NOMO-1 treated with DMSO at 0.1 percent for 48 hours (cell line): Measurements from ENCODE around the gene RBM24.

ENCODE experiments used
- DNase-seq: peaks from one replicate; lab custom pipeline; 2025; ENCODE audit not compliant: unreplicated experiment; lab: John Stamatoyannopoulos, UW

Gene RBM24

GRCh38 chr6:17281100-17281496, at the start of gene RBM24:
Gene RBM24 (plus strand): TSS chr6:17281361. CDS start chr6:17281582, 221 bp downstream.
- DNase-seq = peak; percentile 52

DNA sequence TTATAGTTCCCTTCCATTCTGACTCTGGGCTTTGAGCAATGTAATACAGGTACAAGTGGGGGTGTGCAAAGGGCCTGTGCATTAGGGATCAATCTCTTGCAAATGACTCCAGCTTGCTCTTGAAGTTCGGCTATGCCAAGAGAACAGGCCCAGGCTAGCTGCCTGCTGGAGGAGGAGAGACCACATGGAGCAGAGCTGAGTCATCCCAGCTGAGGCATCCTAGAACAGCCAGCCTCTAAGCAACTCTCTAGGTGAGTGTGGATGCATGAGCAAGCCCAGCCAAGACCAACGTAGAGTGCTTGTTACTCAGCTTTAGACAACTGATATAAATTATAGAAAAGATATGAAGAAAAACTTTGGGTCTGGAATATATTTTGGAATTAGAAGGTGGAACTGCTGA, 47.6 kb upstream of the RBM24 start:
- no peak for DNase-seq

DNA sequence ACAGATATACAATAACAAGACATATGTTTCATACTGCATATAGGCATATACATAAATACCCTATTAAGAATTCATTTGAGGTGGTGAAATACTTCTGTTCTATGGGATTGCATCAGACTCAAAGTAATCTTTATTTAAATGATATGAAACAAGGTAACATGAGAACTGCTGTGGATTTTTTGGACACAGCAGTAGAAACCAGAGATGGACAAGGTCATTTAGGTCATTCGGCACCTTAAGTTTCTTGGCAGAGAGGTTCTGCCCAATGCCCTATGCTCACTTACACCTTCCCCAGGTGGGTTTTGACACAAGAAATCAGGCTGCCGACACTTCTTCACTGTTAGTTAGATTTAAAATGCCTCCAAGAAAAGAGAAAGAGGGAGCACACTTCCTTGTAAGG, 43.9 kb upstream of the RBM24 start:
- DNase-seq = no peak

- no peak for DNase-seq
Observed at GRCh38 chr6:17239260-17239659, 41.9 kb upstream of the RBM24 start.

- no peak for DNase-seq
Observed at GRCh38 chr6:17240803-17241500, 40.2 kb upstream of the RBM24 start.

- no peak for DNase-seq
Observed at GRCh38 chr6:17242087-17242486, 39.1 kb upstream of the RBM24 start.

GRCh38 chr6:17250237-17250636, 30.9 kb upstream of the RBM24 start:
- DNase-seq = no peak

DNA sequence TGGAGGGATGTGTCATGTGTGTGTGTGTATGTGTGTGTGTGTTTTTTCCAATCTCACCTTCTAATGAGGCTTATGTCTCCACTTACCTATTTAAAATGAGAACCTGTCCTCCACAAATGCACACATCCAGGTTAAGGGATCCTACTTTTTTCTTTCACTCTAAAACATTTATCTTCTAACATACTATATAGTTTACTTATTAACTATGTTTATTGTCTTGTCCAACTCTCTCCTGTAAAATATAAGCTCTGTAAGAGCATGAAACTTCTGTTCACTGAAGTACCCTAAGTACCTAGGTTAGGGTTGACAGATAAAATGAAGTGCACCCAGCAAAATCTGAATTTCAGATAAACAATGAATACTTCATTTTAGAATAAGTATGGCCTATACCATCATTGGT, 29.2 kb upstream of the RBM24 start:
- no peak for DNase-seq

DNA sequence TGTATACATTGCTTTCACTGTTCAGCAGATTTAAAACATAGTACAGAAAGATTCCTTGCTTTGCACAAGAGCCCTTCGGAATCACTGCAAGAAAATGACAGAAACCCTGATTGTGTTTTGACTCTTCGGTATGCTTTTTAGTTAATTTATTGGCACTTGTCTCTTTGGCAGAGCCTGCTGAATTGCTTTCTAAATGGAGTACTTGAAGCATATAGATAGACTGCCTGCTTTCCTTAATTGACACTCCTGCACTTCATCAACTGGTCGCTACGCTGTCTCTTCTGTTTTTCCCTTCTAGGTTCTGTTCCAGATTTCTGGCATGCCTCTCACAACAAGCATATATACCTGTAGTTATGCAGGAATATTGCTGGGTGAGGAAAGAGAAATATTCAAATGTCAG, 22.4 kb upstream of the RBM24 start:
- no peak for DNase-seq

GRCh38 chr6:17265570-17265969, 15.6 kb upstream of the RBM24 start:
- no peak for DNase-seq

DNA sequence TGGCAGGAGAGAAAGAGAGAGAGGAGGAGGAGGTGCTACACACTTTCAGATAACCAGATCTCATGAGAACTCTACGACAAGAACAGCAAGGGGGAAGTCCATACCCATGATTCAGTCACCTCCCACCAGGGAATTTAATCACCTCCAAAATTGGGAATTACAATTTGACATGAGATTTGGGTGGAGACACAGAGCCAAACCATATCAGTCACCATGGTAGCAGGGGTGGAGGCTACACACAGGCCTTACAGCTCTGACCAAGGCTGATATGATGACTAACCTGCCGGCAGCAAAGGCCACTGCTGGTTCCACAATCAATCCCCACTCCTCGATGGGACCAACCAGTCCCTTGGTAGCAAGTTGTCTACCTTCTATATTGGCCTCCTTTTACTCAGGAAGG, 13.6 kb upstream of the RBM24 start:
- no peak for DNase-seq

- no peak for DNase-seq
Observed at GRCh38 chr6:17268114-17268513, 13.0 kb upstream of the RBM24 start.

GRCh38 chr6:17269840-17270239, 11.3 kb upstream of the RBM24 start:
- DNase-seq = no peak

DNA sequence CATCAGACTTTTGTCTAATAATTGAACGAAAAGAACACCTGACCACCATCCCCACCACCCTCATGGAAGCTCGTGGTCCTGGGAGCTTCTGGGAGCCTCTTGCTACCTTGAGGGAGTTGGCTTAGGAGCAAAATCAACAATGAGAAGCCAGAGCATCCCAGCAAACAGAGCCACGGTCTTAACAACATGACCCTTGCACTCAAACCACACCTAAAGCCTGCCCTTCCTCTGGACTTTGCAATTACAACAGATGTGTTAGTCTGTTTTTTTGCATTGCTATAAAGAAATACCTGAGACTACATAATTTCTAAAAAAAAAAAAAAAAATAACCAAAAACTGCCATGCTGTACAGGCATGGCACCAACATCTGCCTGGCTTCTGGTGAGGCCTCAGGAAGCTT, 9.5 kb upstream of the RBM24 start:
- no peak for DNase-seq

DNA sequence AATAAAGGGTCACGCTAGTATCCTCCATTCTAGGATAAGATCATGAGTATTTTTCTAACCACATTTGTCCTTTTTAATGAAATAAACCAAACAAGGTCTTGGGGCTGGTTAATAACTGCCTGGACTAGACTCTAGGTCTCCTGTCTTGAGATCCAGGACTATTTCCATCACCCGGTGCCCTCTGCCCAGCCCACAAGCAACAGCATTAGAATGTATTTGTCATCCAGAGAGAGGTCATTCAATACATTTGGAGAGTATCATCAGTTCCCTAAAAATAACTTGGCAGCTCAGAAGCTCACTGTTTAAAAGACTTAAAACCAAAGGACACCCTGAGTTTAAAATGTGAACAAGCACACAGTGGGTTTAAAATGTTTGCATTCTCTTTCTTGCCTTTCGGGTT, 4.4 kb upstream of the RBM24 start:
- DNase-seq = no peak

- DNase-seq = no peak
Observed at GRCh38 chr6:17277256-17277655, 3.9 kb upstream of the RBM24 start.

DNA sequence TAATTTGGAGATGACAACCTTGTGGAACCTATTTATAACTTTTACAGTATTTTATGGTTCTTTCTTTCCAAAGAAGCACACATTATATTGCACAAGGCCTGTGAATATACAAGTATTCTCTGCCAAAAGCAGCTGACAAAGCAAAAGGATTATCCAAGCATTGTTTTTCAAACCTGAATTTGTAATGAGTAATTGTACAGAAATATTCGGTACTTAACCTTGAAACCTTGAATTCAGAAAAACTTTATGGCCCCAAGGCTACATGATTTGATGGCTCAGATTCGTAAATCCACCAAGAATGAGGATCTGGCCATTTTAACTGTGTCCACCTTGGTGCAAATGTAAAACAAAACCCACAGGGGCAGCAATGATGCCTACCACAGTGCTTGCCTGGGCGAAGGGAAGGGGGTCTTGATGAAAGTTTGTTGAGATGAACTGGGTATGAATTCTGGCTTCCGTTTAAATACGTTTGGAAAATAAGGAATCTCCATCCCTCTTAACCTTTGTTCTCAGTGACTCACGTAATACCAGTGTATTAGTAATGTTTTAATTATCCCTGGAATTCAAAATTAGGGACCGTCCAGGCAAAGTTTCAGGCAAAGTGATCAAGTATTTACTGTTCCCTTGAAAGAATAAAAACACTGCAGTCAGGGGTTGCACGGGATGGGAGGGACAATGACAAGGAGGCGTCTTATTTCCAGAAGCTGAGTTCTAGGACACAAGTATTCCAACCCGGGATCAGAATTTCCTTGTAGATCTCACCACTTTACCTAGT, 2.7 kb upstream of the RBM24 start:
- no peak for DNase-seq

GRCh38 chr6:17280138-17280537, 1.0 kb upstream of the RBM24 start:
- DNase-seq = no peak

GRCh38 chr6:17280552-17281090, 540 bp upstream of the RBM24 start:
- DNase-seq = no peak

DNA sequence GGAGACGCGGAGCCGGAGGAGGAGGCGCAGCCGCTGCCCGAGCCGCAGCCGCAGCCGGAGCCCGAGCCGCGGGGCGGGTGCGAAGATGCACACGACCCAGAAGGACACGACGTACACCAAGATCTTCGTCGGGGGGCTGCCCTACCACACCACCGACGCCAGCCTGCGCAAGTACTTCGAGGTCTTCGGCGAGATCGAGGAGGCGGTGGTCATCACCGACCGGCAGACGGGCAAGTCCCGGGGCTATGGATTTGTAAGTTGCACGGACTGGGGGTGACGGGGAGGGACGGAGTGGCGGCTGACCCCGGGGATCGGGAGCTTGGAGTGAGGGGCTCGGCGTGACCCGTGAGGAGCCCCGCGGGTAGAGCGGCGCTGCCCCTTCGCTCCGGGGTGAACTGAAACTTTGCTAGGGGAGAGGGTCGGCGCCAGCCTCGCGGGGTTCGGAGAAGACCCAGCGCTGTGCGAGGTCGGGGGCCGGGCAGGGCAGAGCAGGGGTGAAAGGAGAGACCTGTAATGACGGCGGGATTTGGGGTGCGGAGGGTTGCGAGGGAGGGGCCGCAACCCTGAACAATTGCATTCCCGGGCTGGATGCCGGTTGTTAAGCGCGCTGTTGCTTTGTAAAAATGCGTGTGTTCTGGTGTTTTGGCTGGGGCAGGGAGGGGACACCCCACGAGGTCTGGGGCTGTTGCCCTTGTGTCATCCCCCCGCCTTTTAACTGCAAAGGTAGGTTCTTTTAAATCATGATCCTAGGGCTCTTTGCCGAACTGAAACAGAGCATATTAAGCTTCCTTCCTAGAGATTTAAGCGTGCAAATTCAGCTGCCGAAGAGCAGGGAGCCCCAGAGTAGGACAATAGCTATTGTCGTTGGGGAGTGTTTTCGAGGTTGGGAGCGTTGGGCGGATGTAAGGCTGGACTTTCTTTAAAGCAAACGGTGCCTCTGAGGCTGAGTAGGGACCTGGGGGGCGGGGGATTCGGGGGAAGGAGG, 628 bp downstream of the RBM24 start:
- peak; percentile 8 for DNase-seq

- no peak for DNase-seq
Observed at GRCh38 chr6:17283074-17283473, 1.9 kb downstream of the RBM24 start.
